Renal cortex interstitium (tissue), 11 donors: ENCODE data around the gene TTLL6. TPM values are rescaled to one million over a fixed set of nuclear protein-coding genes. Genes with fewer than 3 reads are reported as not detected.

ENCODE experiments used
- DNase-seq, 11 donors: peaks; one replicate each; pipeline ENCODE4 v3.0.0-alpha.2; 2013; ENCODE audit warnings: low read depth in 9 of 11, low spot score in 4 of 11; ENCODE audit errors: extremely low read depth in 1 of 11
- polyA plus RNA-seq, 3 donors: library from polyadenylated mRNA; unstranded; fragments of 120-200 nt; gene quantifications; one replicate each; pipeline ENCODE4 v1.2.1, GENCODE V29; 2013; ENCODE audit not compliant: insufficient read length in 3 of 3

Gene TTLL6
- polyA plus RNA-seq, 3 donors: 0.44 to 0.54 (median 0.52) TPM

GRCh38 chr17:48728232-48729231 lies 88.5 kb downstream of the TTLL6 start, which contains the start of gene HOXB13:
TSS of gene HOXB13 (minus strand) at chr17:48728750. CDS start at chr17:48728593, 157 bp downstream.
- no peak for DNase-seq

- DNase-seq: no peak
Measured at GRCh38 chr17:48727415-48728175, 89.4 kb downstream of the TTLL6 start.

- DNase-seq: no peak
Measured at GRCh38 chr17:48726916-48727286, 90.1 kb downstream of the TTLL6 start.

- DNase-seq: no peak
Measured at GRCh38 chr17:48726114-48726915, 90.7 kb downstream of the TTLL6 start.

GRCh38 chr17:48725288-48726064 lies 91.6 kb downstream of the TTLL6 start:
- no peak for DNase-seq

- no peak for DNase-seq
Measured at GRCh38 chr17:48725004-48725287, 92.1 kb downstream of the TTLL6 start.

GRCh38 chr17:48724251-48725003 lies 92.6 kb downstream of the TTLL6 start:
- peak in 7 of 11 donors; percentile 65 to 85 (median 79) for DNase-seq

- DNase-seq: no peak
Measured at GRCh38 chr17:48723423-48724250, 93.4 kb downstream of the TTLL6 start.

GRCh38 chr17:48722915-48723422 lies 94.1 kb downstream of the TTLL6 start, which contains the start of gene PRAC2:
TSS of gene PRAC2 (plus strand) at chr17:48723185. CDS start at chr17:48724411, 1,226 bp downstream.
- no peak for DNase-seq

- DNase-seq: no peak
Measured at GRCh38 chr17:48722201-48722907, 94.7 kb downstream of the TTLL6 start, which contains the start of gene PRAC1. TSS of gene PRAC1 (minus strand) at chr17:48722518. CDS start at chr17:48722392, 126 bp downstream.

- DNase-seq: no peak
Measured at GRCh38 chr17:48721009-48721402, 96.0 kb downstream of the TTLL6 start.

GRCh38 chr17:48720266-48721008 lies 96.6 kb downstream of the TTLL6 start:
- DNase-seq: no peak

- DNase-seq: no peak
Measured at GRCh38 chr17:48719642-48720265, 97.3 kb downstream of the TTLL6 start.

- no peak for DNase-seq
Measured at GRCh38 chr17:48718761-48719641, 98.0 kb downstream of the TTLL6 start.
